Astrocyte of the spinal cord (primary cell): ENCODE data around the gene ARHGAP6.
A peak's percentile ranks its signal among the peaks of the same experiment; 100 is the strongest.

Experiments used
- DNase-seq: peaks from one replicate; pipeline ENCODE4 v3.0.0; 2011; ENCODE audit warnings: low read depth, low spot score
- H3K4me3 ChIP-seq: 2 replicates; pipeline ENCODE4 v1.5.1; 2011; ENCODE audit warnings: low read depth, mild to moderate bottlenecking, low read length, moderate library complexity
- CTCF ChIP-seq: IDR thresholded peaks from 2 replicates; pipeline ENCODE4 v1.5.1; 2012; ENCODE audit warnings: low read depth, mild to moderate bottlenecking, low read length, inconsistent platforms
- in situ Hi-C: cut with HindIII; loops from 2 replicates; pipeline ENCODE4 v1.10.0; 2017; ENCODE audit warnings: low sequenced_read_pairs

ARHGAP6 gene

GRCh38 chrX:11472879-11473278, 192.8 kb downstream of the ARHGAP6 start:
- TF ChIP-seq CTCF, result no peak
- in situ Hi-C loops, result no loop called here
- peak; percentile 5 for DNase-seq
- H3K4me3 ChIP-seq, result no peak overlapping the region

GRCh38 chrX:11472381-11472780, 193.3 kb downstream of the ARHGAP6 start:
- no peak overlapping the region for H3K4me3 ChIP-seq
- TF ChIP-seq CTCF, result no peak
- DNase-seq, result peak; percentile 32
- in situ Hi-C loops, result no loop called here

- in situ Hi-C loops, result no loop called here
- H3K4me3 ChIP-seq, result no peak overlapping the region
- no peak for TF ChIP-seq CTCF
- peak; percentile 92 for DNase-seq
Measured at GRCh38 chrX:11470250-11470974, 195.3 kb downstream of the ARHGAP6 start.

- H3K4me3 ChIP-seq, result no peak overlapping the region
- in situ Hi-C loops, result no loop called here
- DNase-seq, result no peak
- no peak for TF ChIP-seq CTCF
Measured at GRCh38 chrX:11465648-11466411, 199.9 kb downstream of the ARHGAP6 start.

GRCh38 chrX:11464836-11465463, 200.8 kb downstream of the ARHGAP6 start:
- in situ Hi-C loops, result no loop called here
- DNase-seq, result no peak
- H3K4me3 ChIP-seq, result no peak overlapping the region
- no peak for TF ChIP-seq CTCF

GRCh38 chrX:11464380-11464779, 201.3 kb downstream of the ARHGAP6 start:
- in situ Hi-C loops, result no loop called here
- no peak for TF ChIP-seq CTCF
- no peak for DNase-seq
- H3K4me3 ChIP-seq, result no peak overlapping the region
